ENCODE measurements around the gene TBC1D9.

Gene TBC1D9

GRCh38 chr4:140609548-140610425, 146.4 kb downstream of the TBC1D9 start:
- DNase-seq = peak; percentile 79

- DNase-seq = no peak
These were observed 148.3 kb downstream of the TBC1D9 start for GRCh38 chr4:140607852-140608251.

- DNase-seq = no peak
These were observed 151.6 kb downstream of the TBC1D9 start for GRCh38 chr4:140604544-140604943.

- DNase-seq = peak; percentile 35
These were observed 152.9 kb downstream of the TBC1D9 start for GRCh38 chr4:140603286-140603685.

- no peak for DNase-seq
These were observed 153.5 kb downstream of the TBC1D9 start for GRCh38 chr4:140602714-140603113.

GRCh38 chr4:140600408-140600807, 155.8 kb downstream of the TBC1D9 start:
- no peak for DNase-seq

GRCh38 chr4:140595065-140595464, 161.1 kb downstream of the TBC1D9 start:
- peak; percentile 67 for DNase-seq

- no peak for DNase-seq
These were observed 171.7 kb downstream of the TBC1D9 start for GRCh38 chr4:140584439-140584838.

GRCh38 chr4:140581078-140581477, 175.1 kb downstream of the TBC1D9 start:
- no peak for DNase-seq

- no peak for DNase-seq
These were observed 176.9 kb downstream of the TBC1D9 start for GRCh38 chr4:140579278-140579677.

GRCh38 chr4:140575489-140575888, 180.7 kb downstream of the TBC1D9 start:
- no peak for DNase-seq

GRCh38 chr4:140571620-140572019, 184.6 kb downstream of the TBC1D9 start:
- DNase-seq = no peak

Measured in NCI-H345 (cell line).